Activated CD4-positive, alpha-beta memory T cell treated with anti-CD3 and anti-CD28 coated beads for 36 hours (primary cell): ENCODE data around the gene KDM5C. TPM values are rescaled to one million over a fixed set of nuclear protein-coding genes. Genes with fewer than 3 reads are reported as not detected.

Experiments
- CTCF ChIA-PET: fragments of 350-600 bp; sonication (Branson Sonifier 250); formaldehyde crosslinking; loops from one replicate; lab custom pipeline; 2021; ENCODE audit warnings: antibody characterized with exemption, inconsistent platforms; lab: Charles Lee
- POLR2A ChIA-PET: fragments of 350-600 bp; sonication (Branson Sonifier 250); formaldehyde crosslinking; loops from one replicate; lab custom pipeline; 2021; ENCODE audit warnings: antibody characterized with exemption; lab: Charles Lee
- DNase-seq: peaks from one replicate; pipeline ENCODE4 v3.0.0-alpha.2; 2020
- H3K27ac Mint-ChIP-seq: one replicate; pipeline ENCODE4 v1.8.0; 2021; ENCODE audit warnings: mixed read lengths
- H3K27me3 Mint-ChIP-seq: one replicate; pipeline ENCODE4 v1.8.0; 2021; ENCODE audit warnings: mixed read lengths
- H3K36me3 Mint-ChIP-seq: one replicate; pipeline ENCODE4 v1.8.0; 2021; ENCODE audit warnings: mixed read lengths
- H3K4me1 Mint-ChIP-seq: one replicate; pipeline ENCODE4 v1.8.0; 2021; ENCODE audit warnings: low read depth, mixed read lengths
- H3K4me3 Mint-ChIP-seq: one replicate; pipeline ENCODE4 v1.8.0; 2021; ENCODE audit warnings: mild to moderate bottlenecking, mixed read lengths
- H3K9me3 Mint-ChIP-seq: one replicate; pipeline ENCODE4 v1.8.0; 2021; ENCODE audit warnings: mixed read lengths
- intact Hi-C: fragments of 100-400 bp; cut with micrococcal nuclease; formaldehyde crosslinking; loops from one replicate; pipeline ENCODE4 v1.15.1; 2023
- total RNA-seq, 2 experiments: library from RNA; stranded (reverse); gene quantifications; one replicate each; pipeline ENCODE4 v1.2.3, GENCODE V29; 2021

The KDM5C gene
- 10 to 100 TPM; 77.6 to 86.0 TPM for total RNA-seq

- Mint-ChIP-seq H3K36me3 (peaks cover 13% of the 10 kb centered on the region), H3K4me1 (peaks cover 28% of the 10 kb centered on the region), H3K9me3 (no peaks in the 10 kb centered on the region), H3K27me3 (no peaks in the 10 kb centered on the region), H3K27ac (peak within 1 kb of the TSS; percentile 97), H3K4me3 (peak within 1 kb of the TSS; percentile 93)
- DNase-seq: peak; percentile 91
- POLR2A ChIA-PET: interaction anchor here (0.5 to 1.5 kb wide), 5 partner anchors 8 to 197 kb away, joined by 3 to 7 read pairs (median 4); partner anchors contain the start of genes RIBC1 and SMC1A
- intact Hi-C loops: loop anchor here (1.0 to 5.0 kb wide), 2 partner anchors 38 to 132 kb away; no protein-coding TSS in a partner anchor
- CTCF ChIA-PET: interaction anchor here (1.2 to 1.4 kb wide), 2 partner anchors 14 to 87 kb away, joined by 4 read pairs; no protein-coding TSS in a partner anchor
These were observed at the start of gene KDM5C for GRCh38 chrX:53224860-53225797. Gene KDM5C, minus strand, starts transcription at chrX:53225207. Its CDS starts 318 bp downstream, at chrX:53224889.

GRCh38 chrX:53272808-53273337, 47.9 kb upstream of the KDM5C start:
- Mint-ChIP-seq H3K9me3 (no peaks in the 10 kb centered on the region), H3K27me3 (no peaks in the 10 kb centered on the region), H3K4me1 (no peaks in the 10 kb centered on the region), H3K4me3 (no peak overlapping the region), H3K27ac (no peak overlapping the region), H3K36me3 (no peaks in the 10 kb centered on the region)
- no peak for DNase-seq
- intact Hi-C loops: no loop called here
- POLR2A ChIA-PET: no interaction called here
- CTCF ChIA-PET: interaction anchor here (2.2 kb wide), 1 partner anchor 12 kb away, joined by 8 read pairs; no protein-coding TSS in a partner anchor

- intact Hi-C loops: no loop called here
- no peak overlapping the region for H3K4me3 Mint-ChIP-seq
- POLR2A ChIA-PET: no interaction called here
- H3K9me3 Mint-ChIP-seq: no peaks in the 10 kb centered on the region
- no peaks in the 10 kb centered on the region for H3K36me3 Mint-ChIP-seq
- H3K27ac Mint-ChIP-seq: no peak overlapping the region
- H3K4me1 Mint-ChIP-seq: peaks cover under 1% of the 10 kb centered on the region
- CTCF ChIA-PET: interaction anchor here (0.6 to 1.3 kb wide), 2 partner anchors 30 to 823 kb away, joined by 3 read pairs; no protein-coding TSS in a partner anchor
- no peak for DNase-seq
- no peaks in the 10 kb centered on the region for H3K27me3 Mint-ChIP-seq
These were observed 44.6 kb upstream of the KDM5C start for GRCh38 chrX:53269536-53270107.

GRCh38 chrX:53268173-53268572, 43.2 kb upstream of the KDM5C start:
- Mint-ChIP-seq H3K9me3 (no peaks in the 10 kb centered on the region), H3K27ac (no peak overlapping the region), H3K4me1 (peaks cover 14% of the 10 kb centered on the region), H3K27me3 (no peaks in the 10 kb centered on the region), H3K36me3 (no peaks in the 10 kb centered on the region), H3K4me3 (no peak overlapping the region)
- intact Hi-C loops: no loop called here
- POLR2A ChIA-PET: no interaction called here
- CTCF ChIA-PET: no interaction called here
- DNase-seq: no peak

GRCh38 chrX:53266914-53267313, 41.9 kb upstream of the KDM5C start:
- ChIA-PET POLR2A (no interaction called here), CTCF (no interaction called here)
- Mint-ChIP-seq H3K27me3 (no peaks in the 10 kb centered on the region), H3K27ac (no peak overlapping the region), H3K4me3 (no peak overlapping the region), H3K36me3 (no peaks in the 10 kb centered on the region), H3K9me3 (no peaks in the 10 kb centered on the region), H3K4me1 (peaks cover 24% of the 10 kb centered on the region)
- no peak for DNase-seq
- intact Hi-C loops: no loop called here

GRCh38 chrX:53265771-53266574, 41.0 kb upstream of the KDM5C start:
- no peaks in the 10 kb centered on the region for H3K9me3 Mint-ChIP-seq
- intact Hi-C loops: no loop called here
- H3K27me3 Mint-ChIP-seq: no peaks in the 10 kb centered on the region
- ChIA-PET POLR2A (no interaction called here), CTCF (no interaction called here)
- DNase-seq: no peak
- H3K27ac Mint-ChIP-seq: no peak overlapping the region
- H3K4me1 Mint-ChIP-seq: peaks cover 30% of the 10 kb centered on the region
- H3K4me3 Mint-ChIP-seq: no peak overlapping the region
- H3K36me3 Mint-ChIP-seq: no peaks in the 10 kb centered on the region

GRCh38 chrX:53263597-53264094, 38.6 kb upstream of the KDM5C start:
- ChIA-PET POLR2A (interaction anchor here (1.3 kb wide), 1 partner anchor 38 kb away, joined by 5 read pairs; no protein-coding TSS in a partner anchor), CTCF (interaction anchor here (1.5 kb wide), 1 partner anchor 21 kb away, joined by 4 read pairs; no protein-coding TSS in a partner anchor)
- Mint-ChIP-seq H3K36me3 (no peaks in the 10 kb centered on the region), H3K9me3 (no peaks in the 10 kb centered on the region), H3K4me1 (peaks cover 30% of the 10 kb centered on the region), H3K27ac (peak overlapping the region; percentile 50), H3K4me3 (peak overlapping the region; percentile 6), H3K27me3 (no peaks in the 10 kb centered on the region)
- intact Hi-C loops: no loop called here
- peak; percentile 80 for DNase-seq

GRCh38 chrX:53262918-53263394, 37.9 kb upstream of the KDM5C start:
- DNase-seq: peak; percentile 38
- Mint-ChIP-seq H3K4me3 (no peak overlapping the region), H3K36me3 (no peaks in the 10 kb centered on the region), H3K27me3 (no peaks in the 10 kb centered on the region), H3K9me3 (no peaks in the 10 kb centered on the region), H3K4me1 (peaks cover 30% of the 10 kb centered on the region), H3K27ac (no peak overlapping the region)
- ChIA-PET POLR2A (interaction anchor here (1.3 kb wide), 1 partner anchor 38 kb away, joined by 5 read pairs; no protein-coding TSS in a partner anchor), CTCF (interaction anchor here (1.4 to 1.5 kb wide), 2 partner anchors 21 to 23 kb away, joined by 3 to 4 read pairs; no protein-coding TSS in a partner anchor)
- intact Hi-C loops: no loop called here

- intact Hi-C loops: no loop called here
- Mint-ChIP-seq H3K27me3 (no peaks in the 10 kb centered on the region), H3K4me3 (no peak overlapping the region), H3K27ac (no peak overlapping the region), H3K4me1 (peaks cover 30% of the 10 kb centered on the region), H3K36me3 (no peaks in the 10 kb centered on the region), H3K9me3 (no peaks in the 10 kb centered on the region)
- no peak for DNase-seq
- ChIA-PET POLR2A (interaction anchor here (1.3 kb wide), 1 partner anchor 37 kb away, joined by 5 read pairs; no protein-coding TSS in a partner anchor), CTCF (interaction anchor here (1.4 to 1.5 kb wide), 2 partner anchors 22 to 23 kb away, joined by 3 to 4 read pairs; no protein-coding TSS in a partner anchor)
These were observed 37.3 kb upstream of the KDM5C start for GRCh38 chrX:53262189-53262917.

- CTCF ChIA-PET: interaction anchor here (1.0 to 1.4 kb wide), 2 partner anchors 22 to 220 kb away, joined by 3 read pairs; no protein-coding TSS in a partner anchor
- no peak overlapping the region for H3K4me3 Mint-ChIP-seq
- intact Hi-C loops: no loop called here
These were observed 36.5 kb upstream of the KDM5C start for GRCh38 chrX:53261355-53261972.

More at GRCh38 chrX:53261355-53261972, 36.5 kb upstream of the KDM5C start:
- H3K27ac Mint-ChIP-seq: no peak overlapping the region
- no peaks in the 10 kb centered on the region for H3K36me3 Mint-ChIP-seq
- peaks cover 30% of the 10 kb centered on the region for H3K4me1 Mint-ChIP-seq
- no peaks in the 10 kb centered on the region for H3K27me3 Mint-ChIP-seq
- DNase-seq: no peak
- no peaks in the 10 kb centered on the region for H3K9me3 Mint-ChIP-seq
- POLR2A ChIA-PET: no interaction called here
